Upper lobe of left lung (tissue), 4 donors: ENCODE results near the gene UBASH3B.

Experiments used
- CTCF ChIP-seq, 6 experiments: fragments of 450-650 bp in 4 of 6; fragments of 200-600 bp in 2 of 6; sonication (generic) in 2 of 6; IDR thresholded peaks; one replicate each; pipeline ENCODE4 v1.5.1; 2016 to 2019; ENCODE audit warnings: antibody characterized with exemption in 6 of 6
- EP300 ChIP-seq, 4 donors: sonication (generic); formaldehyde crosslinking; IDR thresholded peaks; one replicate each; pipeline ENCODE4 v1.5.1; 2017; ENCODE audit warnings: antibody characterized with exemption in 4 of 4, control low read depth in 2 of 4
- POLR2A ChIP-seq, 4 donors: fragments of 450-650 bp; IDR thresholded peaks; one replicate each; pipeline ENCODE4 v1.5.1; 2016 to 2017; ENCODE audit warnings: antibody characterized with exemption in 4 of 4, mild to moderate bottlenecking in 2 of 4
- POLR2AphosphoS5 ChIP-seq, 2 donors: sonication (generic); formaldehyde crosslinking; IDR thresholded peaks; one replicate each; pipeline ENCODE4 v1.5.1; 2017; ENCODE audit warnings: antibody characterized with exemption in 2 of 2

- no peak for TF ChIP-seq POLR2A (IDR thresholded peaks at IDR 0.05)
- TF ChIP-seq POLR2AphosphoS5 (IDR thresholded peaks at IDR 0.05), result no peak
- TF ChIP-seq CTCF (IDR thresholded peaks at IDR 0.05), result peak; percentile 92 to 95 (median 92)
- no peak for TF ChIP-seq EP300 (IDR thresholded peaks at IDR 0.05)
These were observed 126.1 kb downstream of the UBASH3B start for GRCh38 chr11:122781378-122782195.
